ENCODE measurements around the gene EMILIN1. TPM values are rescaled to one million over a fixed set of nuclear protein-coding genes. Genes with fewer than 3 reads are reported as not detected.

The EMILIN1 gene
- total RNA-seq, 1 donor from 2014 or later, result 0.95 TPM

DNA sequence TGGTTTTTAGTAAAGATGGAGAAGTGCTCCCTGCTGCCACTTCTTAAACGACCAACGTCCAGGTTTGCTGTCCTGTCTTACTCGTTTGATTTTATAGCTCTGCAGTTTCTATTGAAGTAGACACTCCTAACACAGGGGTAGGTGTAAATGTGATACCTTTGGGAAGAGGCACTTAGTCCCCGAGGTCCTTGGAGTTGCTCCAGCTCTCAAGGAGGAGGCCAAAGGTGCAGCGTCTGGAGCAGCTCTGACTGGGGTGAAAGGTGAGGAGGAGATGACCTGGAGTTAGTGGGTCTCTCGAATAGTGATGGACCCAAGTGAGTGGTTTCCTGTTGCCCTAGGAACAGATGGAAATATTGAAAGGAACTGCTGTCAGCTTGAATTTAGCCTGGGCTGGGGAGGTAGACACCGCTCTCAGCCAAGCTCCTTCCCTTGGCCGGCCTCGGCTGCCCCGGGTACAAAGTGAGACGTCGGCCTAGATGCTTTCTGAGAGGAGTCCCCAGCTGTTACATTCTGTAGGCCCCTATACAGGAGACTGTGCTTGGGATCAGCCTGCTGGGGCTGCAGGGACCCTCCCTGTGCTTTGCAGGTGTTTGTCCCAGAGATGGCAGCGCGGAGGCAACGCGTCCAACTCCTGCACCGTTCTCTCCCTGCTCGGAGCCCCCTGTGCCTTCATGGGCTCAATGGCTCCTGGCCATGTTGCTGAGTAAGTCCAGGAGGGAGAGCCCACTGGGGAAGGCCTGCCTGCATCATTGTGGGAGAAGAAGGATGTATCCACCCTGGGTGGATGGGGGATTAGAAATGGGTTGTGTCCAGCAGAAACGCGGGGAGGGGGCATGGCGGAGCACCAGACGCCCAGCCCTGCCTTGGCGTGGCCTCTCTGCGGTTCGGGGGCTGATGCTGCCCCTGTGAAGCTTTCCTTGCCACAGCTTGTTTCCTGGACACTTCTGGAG lies 13.6 kb downstream of the EMILIN1 start:
- no peaks in the 10 kb centered on the region for H3K36me3 Mint-ChIP-seq (ENCODE audit: low read depth, unreplicated experiment)
- H3K4me3 ChIP-seq (ENCODE audit: insufficient read depth, low read depth, low read length), result no peak overlapping the region

GRCh38 chr2:27092696-27093429 lies 14.4 kb downstream of the EMILIN1 start:
- Mint-ChIP-seq H3K27me3 (ENCODE audit: low read depth, unreplicated experiment) (peaks cover 18% of the 10 kb centered on the region), H3K36me3 (ENCODE audit: low read depth, unreplicated experiment) (no peaks in the 10 kb centered on the region), H3K27ac (ENCODE audit: unreplicated experiment) (no peak overlapping the region), H3K4me3 (ENCODE audit: unreplicated experiment) (no peak overlapping the region), H3K9me3 (ENCODE audit: unreplicated experiment) (peaks cover 2% of the 10 kb centered on the region), H3K4me1 (ENCODE audit: low read depth, unreplicated experiment) (no peaks in the 10 kb centered on the region)
- no peak overlapping the region for H3K4me3 ChIP-seq (ENCODE audit: insufficient read depth, low read depth, low read length)
- H2AFZ ChIP-seq (ENCODE audit: low read depth, low read length), result no peak overlapping the region
- FAIRE-seq, result no peak
- H3K4me2 ChIP-seq (ENCODE audit: low read length), result no peak overlapping the region
- no peaks in the 10 kb centered on the region for H3K36me3 ChIP-seq (ENCODE audit: insufficient read depth, low read length)
- TF ChIP-seq EZH2 (IDR thresholded peaks at IDR 0.05; ENCODE audit: insufficient read depth, low read length), result no peak
- no peak for TF ChIP-seq CTCF (IDR thresholded peaks at IDR 0.05; ENCODE audit: insufficient read depth, low read depth, low read length)
- no peaks in the 10 kb centered on the region for H3K4me1 ChIP-seq (ENCODE audit: insufficient read depth, low read length)
- H3K27ac ChIP-seq (ENCODE audit: low read depth, low read length), result no peak overlapping the region
- H3K27me3 ChIP-seq (ENCODE audit: insufficient read depth, low read length), result no peaks in the 10 kb centered on the region
- H3K79me2 ChIP-seq (ENCODE audit: insufficient read depth, low read length), result no peaks in the 10 kb centered on the region
- H3K9ac ChIP-seq (ENCODE audit: low read length), result no peak overlapping the region
- no peaks in the 10 kb centered on the region for H4K20me1 ChIP-seq (ENCODE audit: insufficient read depth, low read length)
- H3K9me3 ChIP-seq (ENCODE audit: insufficient read depth, low read depth, low read length), result no peaks in the 10 kb centered on the region
- no peak for DNase-seq (ENCODE audit: low read depth)

More for the DNA sequence above, 13.6 kb downstream of the EMILIN1 start:
- FAIRE-seq (no peak), DNase-seq (ENCODE audit: low read depth) (no peak)
- no peaks in the 10 kb centered on the region for H3K27me3 ChIP-seq (ENCODE audit: insufficient read depth, low read length)
- no peaks in the 10 kb centered on the region for H3K9me3 ChIP-seq (ENCODE audit: insufficient read depth, low read depth, low read length)
- Mint-ChIP-seq H3K27me3 (ENCODE audit: low read depth, unreplicated experiment) (peaks cover 24% of the 10 kb centered on the region), H3K4me1 (ENCODE audit: low read depth, unreplicated experiment) (no peaks in the 10 kb centered on the region), H3K9me3 (ENCODE audit: unreplicated experiment) (peaks cover 2% of the 10 kb centered on the region), H3K4me3 (ENCODE audit: unreplicated experiment) (no peak overlapping the region), H3K27ac (ENCODE audit: unreplicated experiment) (no peak overlapping the region)
- H3K4me2 ChIP-seq (ENCODE audit: low read length), result no peak overlapping the region
- H3K9ac ChIP-seq (ENCODE audit: low read length), result no peak overlapping the region
- no peak overlapping the region for H3K27ac ChIP-seq (ENCODE audit: low read depth, low read length)
- H2AFZ ChIP-seq (ENCODE audit: low read depth, low read length), result no peak overlapping the region
- H3K4me1 ChIP-seq (ENCODE audit: insufficient read depth, low read length), result peaks cover 2% of the 10 kb centered on the region
- no peaks in the 10 kb centered on the region for H4K20me1 ChIP-seq (ENCODE audit: insufficient read depth, low read length)
- no peaks in the 10 kb centered on the region for H3K79me2 ChIP-seq (ENCODE audit: insufficient read depth, low read length)
- no peak for TF ChIP-seq EZH2 (IDR thresholded peaks at IDR 0.05; ENCODE audit: insufficient read depth, low read length)
- H3K36me3 ChIP-seq (ENCODE audit: insufficient read depth, low read length), result no peaks in the 10 kb centered on the region

GRCh38 chr2:27093430-27094352 lies 15.3 kb downstream of the EMILIN1 start:
- TF ChIP-seq CTCF (IDR thresholded peaks at IDR 0.05; ENCODE audit: insufficient read depth, low read depth, low read length) (no peak), EZH2 (IDR thresholded peaks at IDR 0.05; ENCODE audit: insufficient read depth, low read length) (no peak)
- H3K4me3 Mint-ChIP-seq (ENCODE audit: unreplicated experiment), result no peak overlapping the region
- no peak overlapping the region for H3K4me3 ChIP-seq (ENCODE audit: insufficient read depth, low read depth, low read length)
- peaks cover 13% of the 10 kb centered on the region for H3K27me3 Mint-ChIP-seq (ENCODE audit: low read depth, unreplicated experiment)
- no peak overlapping the region for H2AFZ ChIP-seq (ENCODE audit: low read depth, low read length)
- H3K9me3 ChIP-seq (ENCODE audit: insufficient read depth, low read depth, low read length), result no peaks in the 10 kb centered on the region
- no peaks in the 10 kb centered on the region for H3K36me3 ChIP-seq (ENCODE audit: insufficient read depth, low read length)
- no peaks in the 10 kb centered on the region for H3K79me2 ChIP-seq (ENCODE audit: insufficient read depth, low read length)
- H3K9me3 Mint-ChIP-seq (ENCODE audit: unreplicated experiment), result peaks cover 2% of the 10 kb centered on the region
- FAIRE-seq (no peak), DNase-seq (ENCODE audit: low read depth) (no peak)
- no peaks in the 10 kb centered on the region for H3K4me1 Mint-ChIP-seq (ENCODE audit: low read depth, unreplicated experiment)
- H3K27me3 ChIP-seq (ENCODE audit: insufficient read depth, low read length), result no peaks in the 10 kb centered on the region
- H4K20me1 ChIP-seq (ENCODE audit: insufficient read depth, low read length), result no peaks in the 10 kb centered on the region
- no peak overlapping the region for H3K27ac Mint-ChIP-seq (ENCODE audit: unreplicated experiment)
- H3K27ac ChIP-seq (ENCODE audit: low read depth, low read length), result no peak overlapping the region
- H3K4me2 ChIP-seq (ENCODE audit: low read length), result no peak overlapping the region
- no peak overlapping the region for H3K9ac ChIP-seq (ENCODE audit: low read length)
- no peaks in the 10 kb centered on the region for H3K4me1 ChIP-seq (ENCODE audit: insufficient read depth, low read length)
- H3K36me3 Mint-ChIP-seq (ENCODE audit: low read depth, unreplicated experiment), result no peaks in the 10 kb centered on the region

All from astrocyte (in vitro differentiated cells and primary cell).